Measurements from ENCODE around the gene ANGPTL2.
A peak's percentile ranks its signal among the peaks of the same experiment; 100 is the strongest.
"Not testable (repeated sequence)": the region's sequence is repeated elsewhere in the genome, so short reads cannot be mapped to it uniquely, and the experiment has no call there.

Gene ANGPTL2

DNA sequence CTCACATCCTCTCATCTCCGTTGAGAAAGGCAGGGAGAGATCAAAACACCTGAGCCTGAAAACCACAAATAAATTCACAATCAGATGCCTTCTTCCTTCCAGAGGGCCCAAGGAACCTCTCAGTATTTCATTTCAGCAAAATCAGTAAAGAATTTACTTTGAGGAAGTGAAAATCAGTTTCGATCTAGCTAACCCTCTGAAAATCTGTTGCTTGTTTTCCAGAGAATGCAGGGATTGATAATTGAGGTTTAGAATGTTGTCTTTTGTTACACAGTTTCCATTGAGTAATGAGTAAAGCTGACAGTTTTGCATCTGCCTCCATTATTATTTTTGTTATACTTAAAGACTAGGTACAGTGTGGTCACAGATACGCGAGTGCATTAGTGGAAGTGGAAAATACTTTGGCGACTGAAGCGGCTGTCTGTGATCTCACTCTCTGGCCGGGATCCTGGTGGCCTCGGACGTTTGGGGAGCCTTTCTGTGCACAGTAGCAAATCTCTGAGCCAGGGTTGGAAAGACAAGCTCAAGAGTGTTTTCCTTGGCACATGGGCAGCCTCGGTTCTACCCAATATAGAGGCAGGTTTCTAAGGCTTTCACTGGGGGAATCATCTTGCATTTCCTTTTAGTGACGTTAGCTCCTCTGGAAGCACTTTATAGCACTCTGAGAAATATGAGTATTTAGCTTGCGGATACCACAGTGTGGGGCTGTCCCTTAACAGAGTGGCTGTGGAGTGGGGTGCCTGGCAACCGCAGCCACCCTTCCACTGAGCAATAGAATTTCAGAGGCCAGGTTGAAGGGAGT lies 32.2 kb upstream of the ANGPTL2 start:
- DNase-seq, result no peak

DNA sequence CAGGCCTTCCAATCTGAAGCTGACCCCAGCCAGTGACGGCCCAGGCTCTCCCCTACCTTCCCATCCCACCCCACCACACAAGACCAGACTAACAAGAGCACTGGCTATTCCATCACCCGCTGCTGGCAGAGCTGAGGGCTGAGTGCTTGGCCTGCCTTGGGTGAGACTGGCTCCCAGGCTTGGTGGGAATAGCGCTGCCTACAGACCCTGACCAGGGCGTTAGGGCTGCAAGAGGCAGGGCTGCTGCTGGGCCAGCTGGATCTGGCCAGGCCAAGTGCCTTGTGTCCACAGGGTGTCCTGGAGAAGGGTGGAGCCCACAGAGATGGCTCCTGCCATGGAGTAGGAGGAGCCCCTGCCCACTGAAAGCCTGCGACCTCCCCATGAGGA lies 31.6 kb upstream of the ANGPTL2 start:
- DNase-seq, result peak; percentile 51

DNA sequence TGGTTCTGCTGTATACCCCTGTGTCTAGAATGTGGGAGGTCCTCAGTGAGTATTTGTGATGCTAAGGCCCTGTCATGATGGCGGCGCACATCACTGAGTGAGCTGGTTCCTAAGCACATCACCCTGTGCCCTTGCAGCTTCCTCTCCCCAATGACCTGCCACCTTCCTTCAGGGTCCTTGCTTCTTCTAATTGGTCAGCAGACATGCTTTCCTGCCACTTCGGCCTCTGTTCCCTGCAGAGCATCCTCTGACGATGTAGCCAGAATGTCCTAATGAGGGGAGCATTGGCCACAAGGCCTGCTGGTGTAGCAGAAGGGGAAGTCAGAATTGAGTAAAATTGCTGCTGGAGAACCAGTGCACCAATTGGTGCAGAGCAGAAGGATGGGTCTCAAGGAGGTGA lies 31.1 kb upstream of the ANGPTL2 start:
- no peak for DNase-seq

DNA sequence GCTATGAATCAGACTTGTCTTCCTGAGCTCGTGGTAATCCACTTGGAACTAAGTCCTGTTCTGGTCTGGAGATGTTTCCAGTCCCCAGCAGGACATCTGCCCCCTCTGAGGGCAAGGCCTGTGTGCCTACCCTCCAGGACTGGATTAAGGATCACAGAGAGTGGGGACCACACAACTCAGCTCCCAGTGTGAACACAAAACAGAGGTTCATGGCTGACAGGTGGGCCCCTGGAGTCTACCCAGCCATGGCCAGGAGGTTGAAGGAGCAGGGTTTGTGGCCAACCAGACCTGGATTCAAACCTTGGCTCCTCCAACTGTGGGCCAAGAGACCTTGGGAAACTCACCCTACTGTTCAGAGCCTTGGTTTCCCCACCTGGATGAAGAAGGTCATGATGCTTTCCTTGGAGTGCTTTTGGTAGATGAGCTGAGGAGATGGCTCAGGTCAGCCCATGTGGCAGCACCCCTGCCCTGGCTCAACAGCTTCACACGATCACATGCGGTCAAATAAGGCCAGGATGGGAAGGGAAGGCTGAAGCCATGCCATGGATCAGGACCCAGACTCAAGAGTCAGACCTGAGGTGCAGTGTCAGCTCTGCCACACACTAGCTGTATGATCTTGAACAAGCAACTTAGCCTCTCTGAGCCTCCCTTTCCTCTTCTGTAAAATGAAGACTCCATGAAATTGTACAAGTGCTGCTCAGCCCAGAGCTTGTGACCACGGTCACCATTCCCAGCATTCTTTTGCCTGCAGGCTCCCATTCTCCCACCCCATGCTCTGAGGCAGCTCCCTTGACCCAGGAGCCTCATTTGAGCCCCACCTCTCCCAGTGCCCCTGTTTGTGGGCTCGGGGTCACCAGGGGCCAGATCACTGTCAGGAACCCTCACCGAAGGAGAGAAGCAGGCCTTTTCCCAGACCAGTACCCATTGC lies 27.3 kb upstream of the ANGPTL2 start:
- DNase-seq, result peak; percentile 48

DNA sequence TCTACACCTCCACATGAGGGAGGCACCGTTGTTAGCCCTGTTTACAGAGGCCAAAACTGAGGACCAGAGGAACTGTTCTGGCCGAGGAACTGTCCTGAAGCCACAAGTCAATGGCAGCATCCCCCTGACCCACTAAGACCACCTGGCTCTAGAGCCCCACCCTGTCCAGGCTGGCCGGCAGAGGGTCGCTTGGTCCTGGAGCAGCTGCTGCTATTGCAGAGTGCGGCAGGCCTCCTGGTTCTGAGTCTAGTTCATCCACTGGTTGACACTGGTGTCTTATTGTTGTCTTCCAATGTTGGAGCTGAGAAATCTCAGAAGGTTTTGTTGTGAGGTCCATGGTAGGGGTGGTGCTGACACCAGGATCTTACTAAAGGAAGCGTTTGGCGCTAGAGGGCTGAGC lies 26.6 kb upstream of the ANGPTL2 start:
- peak; percentile 21 for DNase-seq

DNA sequence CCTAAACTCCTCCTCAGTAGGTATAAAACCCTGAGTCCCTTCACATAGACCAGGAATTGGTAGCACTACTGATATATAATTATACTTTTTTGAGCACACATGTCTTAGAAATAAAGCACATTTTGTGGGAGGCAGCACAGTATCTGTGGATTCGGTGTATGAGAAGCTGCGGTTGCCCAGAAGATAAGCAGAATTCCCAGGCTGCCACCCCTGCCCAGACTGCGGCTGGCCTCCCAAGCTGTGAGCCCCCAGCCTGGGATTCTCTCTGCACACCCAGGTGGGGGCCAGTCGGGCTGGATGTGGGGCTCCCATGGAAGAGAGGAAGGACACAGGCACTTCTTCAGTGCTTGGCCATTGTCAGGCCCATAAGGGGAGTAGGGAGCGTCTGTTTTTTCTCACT lies 25.6 kb upstream of the ANGPTL2 start:
- DNase-seq, result no peak

DNA sequence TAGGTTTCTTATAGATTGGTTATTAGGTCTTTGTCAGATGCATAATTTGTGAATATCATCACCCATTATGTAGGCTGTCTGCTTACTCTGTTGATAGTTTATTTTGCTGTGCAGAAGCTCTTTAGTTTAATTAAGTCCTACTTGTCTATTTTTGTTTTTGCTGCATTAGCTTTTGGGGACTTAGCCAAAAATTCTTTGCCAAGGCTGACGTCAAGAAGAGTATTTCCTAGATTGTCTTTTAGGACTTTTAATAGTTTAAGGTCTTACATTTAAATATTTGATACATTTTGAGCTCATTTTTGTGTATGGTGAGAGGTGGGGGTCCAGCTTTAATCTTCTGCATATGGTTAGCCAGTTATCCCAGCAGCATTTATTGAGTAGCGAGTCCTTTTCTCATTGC lies 24.8 kb upstream of the ANGPTL2 start:
- DNase-seq, result no peak

DNA sequence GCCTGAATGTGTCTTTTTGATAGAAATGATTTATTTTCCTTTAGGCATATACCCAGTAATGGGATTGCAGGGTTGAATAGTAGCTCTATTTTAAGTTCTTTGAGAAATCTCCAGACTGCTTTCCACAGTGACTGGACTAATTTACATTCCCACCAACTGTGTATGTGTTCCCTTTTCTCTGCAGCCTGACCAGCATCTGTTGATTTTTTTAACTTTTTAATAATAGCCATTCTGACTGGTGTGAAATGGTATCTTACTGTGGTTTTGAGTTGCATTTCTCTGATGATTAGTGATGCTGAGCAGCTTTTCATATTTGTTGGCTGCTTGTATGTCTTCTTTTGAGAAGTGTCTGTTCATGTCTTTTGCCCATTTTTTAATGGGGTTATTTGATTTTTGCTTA lies 24.4 kb upstream of the ANGPTL2 start:
- not testable (repeated sequence) for DNase-seq

DNA sequence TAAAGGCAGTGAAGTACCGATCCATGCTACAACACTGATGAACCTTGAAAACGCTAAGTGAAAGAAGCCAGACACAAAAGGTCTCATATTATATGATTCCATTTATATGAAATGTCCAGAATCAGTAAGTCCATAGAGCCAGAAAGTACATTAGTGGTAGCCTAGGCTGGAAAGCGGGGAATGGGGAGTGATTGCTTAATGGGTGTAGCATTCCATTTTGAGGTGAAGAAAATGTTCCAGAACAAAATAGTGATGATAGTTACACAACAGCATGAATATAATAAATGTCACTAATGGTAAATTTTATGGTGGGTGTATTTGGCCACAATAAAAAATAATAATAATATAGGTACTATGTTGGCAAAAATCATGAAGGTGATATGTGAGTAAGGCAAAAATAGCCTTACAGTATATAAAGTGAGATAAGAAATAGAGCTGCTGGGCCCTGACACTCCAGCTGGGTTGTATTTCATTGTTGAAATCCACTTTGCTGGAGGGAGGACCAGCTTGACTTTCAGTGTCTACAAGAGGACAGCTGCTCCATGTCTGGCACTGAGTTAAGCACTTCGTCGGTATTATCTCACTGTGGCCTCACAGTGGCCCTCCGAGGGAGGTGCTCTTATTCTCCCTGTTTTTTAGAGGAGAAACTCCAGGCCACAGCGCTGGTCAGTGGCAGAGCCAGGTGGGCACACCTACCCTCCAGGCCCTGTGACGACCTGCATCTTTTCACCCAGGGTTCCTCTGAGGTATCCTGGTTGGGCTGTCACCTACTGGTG lies 22.4 kb upstream of the ANGPTL2 start:
- peak; percentile 45 for DNase-seq

DNA sequence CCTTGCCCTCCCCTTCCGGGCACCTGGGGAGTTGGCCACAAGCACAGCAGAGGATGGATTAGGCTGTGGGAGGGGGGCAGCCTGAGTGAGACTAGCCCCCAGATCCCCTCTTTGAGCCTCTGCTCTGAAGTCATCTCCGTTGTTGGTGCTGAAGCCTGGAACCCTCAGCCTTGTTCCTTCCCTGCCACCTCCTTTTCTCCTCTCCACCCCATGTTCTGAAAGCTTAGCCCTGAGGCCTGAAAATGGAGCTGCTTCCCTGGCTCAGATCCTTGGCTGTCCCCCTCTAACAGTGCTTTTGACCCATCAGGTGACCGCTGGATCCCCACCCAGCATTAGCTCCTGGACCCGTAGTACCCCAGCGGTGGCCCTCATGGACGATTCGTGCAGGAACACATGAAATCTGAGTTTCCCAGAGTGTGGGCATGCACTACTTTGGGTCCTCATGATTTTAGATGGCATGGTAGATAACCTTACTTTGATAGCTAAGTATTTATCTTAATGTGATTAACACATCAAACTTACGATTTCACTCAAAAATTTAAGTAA lies 21.6 kb upstream of the ANGPTL2 start:
- no peak for DNase-seq

DNA sequence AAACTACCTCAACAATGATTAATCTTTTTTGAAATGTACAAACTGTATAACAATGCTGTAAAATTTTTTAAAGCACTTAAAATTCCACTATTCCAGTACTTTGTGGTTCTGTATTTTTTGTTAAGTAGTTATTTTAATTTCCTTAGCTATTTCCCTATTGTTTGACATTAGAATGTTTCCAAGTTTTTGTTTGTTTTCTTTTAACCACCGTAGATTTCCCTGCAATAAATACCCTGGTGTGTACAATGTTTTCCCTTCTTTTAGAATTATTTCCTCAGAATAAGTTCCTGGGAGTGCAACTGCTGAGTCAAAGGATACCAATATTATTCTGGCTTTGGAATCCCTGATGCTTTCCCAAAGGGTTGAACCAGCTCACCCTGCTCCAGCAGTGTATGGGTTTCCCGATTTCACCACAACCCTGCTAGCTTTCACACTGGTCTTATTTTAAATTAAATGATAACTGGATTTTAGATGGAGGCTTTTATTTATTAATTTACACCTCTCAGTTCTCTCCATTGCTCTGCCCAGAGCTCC lies 20.6 kb upstream of the ANGPTL2 start:
- DNase-seq, result no peak

DNA sequence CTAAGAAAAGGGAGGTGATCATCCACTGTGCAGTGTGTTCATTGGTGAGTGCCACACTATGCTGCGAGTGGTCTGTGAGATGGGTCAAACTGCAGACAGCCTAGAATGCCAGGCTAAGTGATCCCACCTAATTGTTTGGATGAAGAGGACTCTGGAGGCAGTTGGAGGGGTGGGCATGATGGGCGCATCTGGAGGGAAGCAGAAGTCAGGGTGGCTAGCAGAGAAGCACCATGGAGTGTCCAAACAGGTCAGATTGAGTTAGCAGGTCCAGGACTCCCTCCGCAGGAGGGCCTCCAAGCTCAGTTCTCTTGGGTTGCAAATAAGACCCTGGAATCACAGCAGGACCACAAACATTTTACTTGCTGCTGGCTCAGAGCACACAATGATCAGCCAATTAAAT lies 19.9 kb upstream of the ANGPTL2 start:
- DNase-seq, result no peak

DNA sequence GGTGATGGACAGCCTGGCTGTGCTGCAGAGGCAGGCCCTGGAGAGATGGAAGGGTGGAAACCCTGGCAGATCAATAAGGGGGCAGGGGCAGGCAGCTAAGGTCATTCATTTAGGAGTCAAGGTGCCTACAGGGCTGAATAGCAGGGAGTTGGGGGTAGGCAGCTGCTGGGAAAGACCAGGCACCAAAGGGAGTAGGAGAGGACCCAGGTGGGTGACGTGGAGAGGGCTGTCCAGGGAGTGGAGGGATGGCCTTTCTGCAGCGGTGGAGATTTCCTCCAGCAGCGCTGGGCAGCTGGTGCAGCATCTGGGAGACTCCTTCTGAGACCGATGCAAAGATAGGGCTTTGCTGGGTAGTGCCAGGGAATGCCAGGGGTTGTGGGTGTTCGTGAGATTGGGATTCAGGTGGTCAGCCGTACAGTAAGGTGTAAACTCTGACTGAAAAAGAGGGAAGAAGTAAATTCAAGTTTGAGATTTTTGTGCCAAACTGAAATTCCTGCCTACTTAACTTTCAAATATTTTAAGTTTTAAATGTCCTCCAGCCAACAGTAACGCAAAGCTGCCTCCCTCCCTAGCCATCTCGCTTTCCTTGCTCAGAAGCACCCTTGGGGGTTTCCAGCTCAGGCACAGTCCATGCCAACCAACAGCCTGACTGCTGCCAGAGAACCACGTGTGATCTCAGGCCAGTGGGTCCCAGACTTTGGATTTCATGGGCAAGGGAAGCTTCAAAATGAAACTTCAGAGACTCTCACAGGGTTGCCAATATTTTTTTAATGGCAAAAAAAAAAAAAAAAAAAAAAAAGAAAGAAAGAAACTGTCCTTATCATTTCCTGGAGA lies 18.6 kb upstream of the ANGPTL2 start:
- no peak for DNase-seq

DNA sequence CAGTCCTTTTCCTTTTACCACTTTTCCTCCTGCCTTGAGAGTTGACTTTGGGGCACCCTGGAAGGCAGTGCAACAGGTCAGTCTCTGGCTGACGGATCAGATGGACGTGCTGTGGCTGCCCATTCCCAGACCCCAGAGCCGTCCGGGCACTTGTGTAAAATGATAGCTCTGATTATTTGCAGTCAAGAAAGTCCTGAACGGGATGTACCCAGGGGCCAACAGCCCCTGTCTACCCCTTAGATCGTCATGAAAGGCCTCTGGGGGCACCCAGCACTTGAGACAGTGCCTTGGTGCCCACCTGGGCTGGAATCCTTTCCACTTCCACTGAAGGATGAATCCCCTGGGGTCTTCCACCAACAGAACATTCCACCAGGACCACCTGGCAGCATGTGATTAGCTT lies 17.7 kb upstream of the ANGPTL2 start:
- DNase-seq, result no peak

DNA sequence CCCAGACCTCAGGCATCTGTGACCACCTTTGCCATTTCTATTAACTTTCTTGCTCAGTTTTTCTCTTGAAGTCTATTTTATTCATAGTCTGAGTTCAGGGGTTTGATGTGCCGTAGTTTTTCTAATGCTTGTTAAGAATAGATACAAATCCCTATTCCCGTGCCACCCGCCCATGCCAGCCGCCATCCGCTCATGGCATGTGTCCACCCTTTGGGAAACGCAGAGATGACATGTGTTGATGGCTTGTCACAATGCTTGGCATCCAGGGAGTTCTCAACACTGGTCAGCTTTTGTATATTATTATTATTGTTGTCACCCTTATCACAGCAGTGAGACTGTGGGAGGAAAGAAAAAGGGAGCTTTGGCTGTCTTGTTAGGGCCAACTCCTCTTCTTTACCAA lies 17.3 kb upstream of the ANGPTL2 start:
- no peak for DNase-seq

DNA sequence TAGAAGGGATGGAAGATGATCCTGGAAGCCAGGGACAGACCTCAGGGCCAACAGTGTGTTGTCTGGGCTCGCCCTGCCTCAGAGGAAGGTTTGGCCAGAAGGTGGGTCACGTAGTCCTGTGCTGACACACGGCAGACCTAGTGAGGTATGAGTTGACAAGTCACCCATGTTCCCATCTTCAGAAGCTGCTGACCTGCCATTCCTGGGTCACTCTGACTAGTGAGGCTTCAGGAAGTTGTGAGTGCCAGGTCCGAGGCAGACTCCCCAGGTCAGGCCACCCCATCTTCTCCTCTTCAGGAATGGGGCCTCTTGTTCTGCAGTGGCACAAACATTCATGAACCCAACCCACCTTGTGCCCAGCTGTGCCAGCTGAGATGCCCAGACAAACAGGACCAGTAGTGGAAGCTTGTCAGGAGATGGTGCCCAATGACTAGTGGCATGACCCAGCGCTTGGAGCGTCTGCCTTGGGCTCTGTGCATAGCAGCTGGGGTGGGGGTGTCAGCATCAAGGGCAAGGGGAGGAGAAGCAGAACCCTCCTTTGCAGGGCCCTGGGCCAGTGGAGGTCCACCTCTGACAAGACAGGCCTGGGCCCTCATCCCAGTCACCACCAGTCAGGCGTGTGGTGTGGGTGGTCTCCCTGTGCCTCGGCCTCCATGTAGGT lies 16.8 kb upstream of the ANGPTL2 start:
- DNase-seq, result peak; percentile 55

DNA sequence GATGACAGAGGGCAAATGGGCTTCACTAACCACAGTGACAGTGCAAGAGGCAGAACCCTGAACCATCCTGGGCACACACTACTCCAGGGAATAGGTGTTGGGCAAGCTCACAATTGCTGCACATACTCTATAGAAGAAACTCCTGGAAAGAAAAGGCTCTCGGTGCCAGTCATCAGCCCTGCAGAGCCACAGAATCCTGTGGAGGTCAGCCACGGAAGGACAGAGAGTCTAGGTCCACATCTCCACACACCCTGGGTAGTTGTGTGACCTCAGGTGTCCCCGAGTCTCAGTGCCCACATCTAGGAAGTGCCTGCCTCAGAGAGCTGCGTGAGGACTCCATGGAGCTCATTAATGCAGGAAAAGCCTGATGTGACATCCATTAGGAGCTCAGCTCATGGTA lies 16.0 kb upstream of the ANGPTL2 start:
- peak; percentile 35 for DNase-seq

DNA sequence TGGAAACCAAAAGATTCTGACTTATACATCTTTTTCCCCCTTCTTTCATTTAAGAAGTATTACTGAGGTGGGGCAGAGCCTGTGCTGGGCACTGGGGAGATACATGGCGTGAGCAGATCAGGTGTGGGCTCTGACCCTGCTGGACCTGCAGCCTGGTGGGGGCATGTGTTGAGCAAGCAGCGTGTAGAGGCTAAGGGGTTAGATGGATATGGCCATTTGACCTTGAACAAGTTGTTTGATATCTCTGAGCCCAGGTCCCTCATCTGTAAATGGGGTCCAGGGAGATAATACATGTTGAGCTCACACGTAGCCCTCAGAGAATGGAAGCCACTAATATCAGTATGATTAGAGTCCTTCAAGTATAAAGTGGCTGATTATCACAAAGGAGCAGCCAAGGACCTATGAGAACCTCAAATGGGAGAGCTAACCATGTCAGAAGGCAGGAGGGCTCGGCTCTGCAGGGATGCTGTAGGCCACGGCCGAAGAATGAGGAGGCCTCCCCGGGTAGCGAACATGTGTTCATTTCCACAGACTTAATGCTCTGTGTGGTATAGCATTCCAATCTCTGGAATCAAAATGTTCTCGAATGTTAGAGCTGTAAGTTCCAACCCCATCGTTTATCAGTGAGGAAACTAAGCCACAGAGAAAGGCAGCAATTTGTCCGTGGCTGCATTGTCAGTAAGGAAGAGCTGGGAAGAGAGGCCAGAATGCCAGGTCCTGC lies 15.4 kb upstream of the ANGPTL2 start:
- DNase-seq, result peak; percentile 30

DNA sequence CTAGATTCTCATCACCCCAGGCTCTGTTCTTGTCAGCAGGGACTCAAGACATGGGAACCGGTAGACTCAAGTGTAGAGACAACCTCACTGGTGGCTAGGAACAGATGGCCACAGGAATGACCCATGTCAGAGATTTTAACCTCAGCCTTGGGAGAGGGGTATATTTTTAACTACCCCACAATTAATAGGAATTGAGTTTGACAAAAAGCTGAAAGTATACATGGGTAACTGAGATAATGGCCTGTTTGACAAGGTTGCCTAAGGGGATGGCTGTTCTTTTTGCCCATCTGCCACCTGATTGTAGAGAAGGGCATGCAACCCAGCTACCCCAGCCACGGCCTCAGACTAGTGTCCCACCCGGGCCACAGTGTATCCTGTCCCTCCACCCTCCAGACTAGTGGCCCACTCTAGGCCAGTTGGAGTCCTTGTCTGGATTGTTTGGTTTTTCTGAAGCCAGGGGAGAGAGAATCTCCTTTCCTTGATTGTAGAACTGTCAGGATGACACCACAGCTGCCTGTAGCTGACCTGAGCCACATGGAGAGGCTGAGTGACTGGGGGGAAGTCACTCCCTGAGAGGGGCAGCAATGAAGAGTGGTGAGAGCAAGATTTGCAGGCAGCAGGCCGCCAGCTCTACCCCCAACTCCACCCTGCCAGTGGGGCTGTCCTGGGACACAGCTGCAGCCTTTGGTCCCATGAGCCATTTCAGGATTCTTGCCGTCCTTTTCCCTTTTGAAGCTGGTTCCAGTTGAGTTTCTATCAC lies 14.6 kb upstream of the ANGPTL2 start:
- DNase-seq, result peak; percentile 33

Data from islet precursor cell (in vitro differentiated cells).